IMR-90 (cell line): ENCODE measurements around the gene ITGA2. TPM values are rescaled to one million over a fixed set of nuclear protein-coding genes. Genes with fewer than 3 reads are reported as not detected.

Experiments
- ATAC-seq: fragments of 200-7000 bp; cut with Tn5 transposase; 2 replicates; pipeline ENCODE4 v1.9.1; 2020; ENCODE audit warnings: low read depth, mild to moderate bottlenecking, moderate library complexity
- BruUV-seq: library from RNA; stranded (reverse); fragments of 400-500 nt; replicated peaks from 2 replicates; lab custom pipeline; 2021; lab: Mats Ljungman, UMichigan
- CTCF ChIA-PET: fragments of 300-600 bp; formaldehyde crosslinking; extraction: SDS; loops from one replicate; lab custom pipeline; 2021; ENCODE audit warnings: antibody characterized with exemption; lab: Yijun Ruan, JAX
- POLR2A ChIA-PET: fragments of 300-600 bp; sonication (Branson Sonifier 250); formaldehyde crosslinking; loops from one replicate; lab custom pipeline; 2022; ENCODE audit warnings: antibody characterized with exemption; ENCODE audit not compliant: unreplicated experiment; lab: Charles Lee
- DNase-seq: peaks from one replicate; pipeline ENCODE4 v3.0.0; 2013
- H2AFZ ChIP-seq: replicated peaks from 2 replicates; pipeline ENCODE3; 2013; ENCODE audit warnings: low read length, mild to moderate bottlenecking; ENCODE audit not compliant: poor library complexity
- H2AK5ac ChIP-seq: 2 replicates; pipeline ENCODE4 v1.6.1; 2013; ENCODE audit warnings: low read depth, low read length, inconsistent platforms
- H2AK9ac ChIP-seq: replicated peaks from 2 replicates; pipeline ENCODE3; 2013; ENCODE audit warnings: mild to moderate bottlenecking, low read depth, low read length, moderate library complexity; ENCODE audit not compliant: poor library complexity
- H2BK120ac ChIP-seq: 2 replicates; pipeline ENCODE4 v1.6.1; 2013; ENCODE audit warnings: low read depth, low read length, inconsistent platforms
- H2BK15ac ChIP-seq: 3 replicates; pipeline ENCODE4 v1.6.1; 2013; ENCODE audit warnings: low read depth, low read length, inconsistent platforms
- H2BK20ac ChIP-seq: 2 replicates; pipeline ENCODE4 v1.6.1; 2013; ENCODE audit warnings: low read depth, mild to moderate bottlenecking, inconsistent platforms, low read length, moderate library complexity
- H2BK5ac ChIP-seq: 2 replicates; pipeline ENCODE4 v1.6.1; 2013; ENCODE audit warnings: mild to moderate bottlenecking, low read depth, low read length, inconsistent platforms; ENCODE audit not compliant: poor library complexity, severe bottlenecking
- H3K14ac ChIP-seq: replicated peaks from 2 replicates; pipeline ENCODE4 v1.6.1; 2013; ENCODE audit warnings: low read depth, low read length, inconsistent platforms
- H3K18ac ChIP-seq: 2 replicates; pipeline ENCODE4 v1.6.1; 2013; ENCODE audit warnings: low read depth, low read length, control low read depth
- H3K23ac ChIP-seq: 2 replicates; pipeline ENCODE4 v1.6.1; 2013; ENCODE audit warnings: low read depth, low read length, inconsistent platforms
- H3K27ac ChIP-seq: 2 replicates; pipeline ENCODE4 v1.5.1; 2013; ENCODE audit warnings: mild to moderate bottlenecking, control low read depth, low read length; ENCODE audit not compliant: insufficient read depth
- H3K27me3 ChIP-seq: 2 replicates; pipeline ENCODE4 v1.6.1; 2013; ENCODE audit warnings: low read length; ENCODE audit not compliant: control insufficient read depth, insufficient read depth
- H3K36me3 ChIP-seq: 2 replicates; pipeline ENCODE4 v1.6.1; 2013; ENCODE audit warnings: low read length, mixed read lengths; ENCODE audit not compliant: control insufficient read depth, insufficient read depth
- H3K4ac ChIP-seq: 2 replicates; pipeline ENCODE4 v1.6.1; 2013; ENCODE audit warnings: low read depth, low read length, inconsistent platforms
- H3K4me1 ChIP-seq: 2 replicates; pipeline ENCODE4 v1.6.1; 2013; ENCODE audit warnings: low read length, mixed read lengths; ENCODE audit not compliant: control insufficient read depth, insufficient read depth
- H3K4me2 ChIP-seq: 2 replicates; pipeline ENCODE4 v1.6.1; 2013; ENCODE audit warnings: low read depth, mild to moderate bottlenecking, control low read depth, low read length, moderate library complexity
- H3K4me3 ChIP-seq: 2 replicates; pipeline ENCODE4 v1.5.1; 2013; ENCODE audit warnings: low read depth, mild to moderate bottlenecking, control low read depth, low read length, moderate library complexity; ENCODE audit not compliant: insufficient read depth
- H3K56ac ChIP-seq: 2 replicates; pipeline ENCODE4 v1.6.1; 2013; ENCODE audit warnings: low read length, inconsistent platforms; ENCODE audit not compliant: insufficient read depth; ENCODE audit errors: extremely low read depth
- H3K79me1 ChIP-seq, 2 experiments: 2 replicates each; pipeline ENCODE4 v1.6.1; 2013; ENCODE audit warnings: low read length in 2 of 2, inconsistent platforms in 1 of 2, low read depth in 1 of 2
- H3K9ac ChIP-seq: 2 replicates; pipeline ENCODE4 v1.6.1; 2013; ENCODE audit warnings: low read depth, low read length, control low read depth
- H3K9me1 ChIP-seq: 2 replicates; pipeline ENCODE4 v1.6.1; 2013; ENCODE audit warnings: low read length, inconsistent platforms; ENCODE audit not compliant: insufficient read depth
- H3K9me3 ChIP-seq: 2 replicates; pipeline ENCODE4 v1.6.1; 2013; ENCODE audit warnings: low read length; ENCODE audit not compliant: control insufficient read depth, insufficient read depth
- H4K20me1 ChIP-seq: 2 replicates; pipeline ENCODE4 v1.6.1; 2013; ENCODE audit warnings: low read length, inconsistent platforms; ENCODE audit not compliant: insufficient read depth
- H4K5ac ChIP-seq: 2 replicates; pipeline ENCODE4 v1.6.1; 2013; ENCODE audit warnings: mild to moderate bottlenecking, low read depth, low read length, control low read depth
- H4K8ac ChIP-seq, 2 experiments: 2 replicates each; pipeline ENCODE4 v1.6.1; 2013; ENCODE audit warnings: low read depth in 2 of 2, low read length in 2 of 2, control low read depth in 1 of 2, inconsistent platforms in 1 of 2
- H4K91ac ChIP-seq: 2 replicates; pipeline ENCODE4 v1.6.1; 2013; ENCODE audit warnings: low read depth, low read length, inconsistent platforms; ENCODE audit not compliant: insufficient read depth
- CEBPB ChIP-seq: IDR thresholded peaks from 2 replicates; pipeline ENCODE4 v1.6.1; 2012; ENCODE audit warnings: low read depth, low read length, improper control_type of control experiment
- dilution Hi-C: fragments of 300-500 bp; cut with HindIII; formaldehyde crosslinking; loops from one replicate; pipeline ENCODE4 v1.14.3; 2018; ENCODE audit warnings: low sequenced_read_pairs; ENCODE audit not compliant: unreplicated experiment
- in situ Hi-C: fragments of 300-500 bp; cut with MboI; formaldehyde crosslinking; loops from 3 replicates; pipeline ENCODE4 v1.14.3; 2019; ENCODE audit warnings: low sequenced_read_pairs, inconsistent platforms, mixed read lengths
- intact Hi-C: fragments of 100-400 bp; cut with micrococcal nuclease; formaldehyde crosslinking; loops from 2 replicates; pipeline ENCODE4 v1.10.0; 2022
- polyA plus RNA-seq, 3 experiments: library from polyadenylated mRNA; depleted of rRNA; stranded (reverse); fragments of >200 nt; gene quantifications; 2 replicates each; pipeline ENCODE4 v1.2.3, GENCODE V29; 2012; ENCODE audit warnings: low replicate concordance in 1 of 3
- total RNA-seq: library from RNA; depleted of rRNA; stranded (reverse); fragments of >200 nt; gene quantifications from 2 replicates; pipeline ENCODE4 v1.2.3, GENCODE V29; 2012
- TF ChIP-seq, protein P1 (sequence below): fragments of 150-350 bp; IDR thresholded peaks from 2 replicates; pipeline ENCODE4 v1.6.1; 2016; ENCODE audit warnings: low read depth, mild to moderate bottlenecking, low read length, moderate library complexity, borderline replicate concordance

The ITGA2 gene
- total and polyA plus RNA-seq, 2 of the 4 experiments (the other 2 are of a cell fraction), result 23.3 to 93.4 TPM

- CTCF ChIA-PET, result no interaction called here
- no peak overlapping the region for H3K9ac ChIP-seq
- peak; percentile 48 for ATAC-seq
Measured at GRCh38 chr5:53045263-53045662, 56.1 kb downstream of the ITGA2 start.

More at GRCh38 chr5:53045263-53045662, 56.1 kb downstream of the ITGA2 start:
- H2AK9ac ChIP-seq, result no peak overlapping the region
- H3K4me2 ChIP-seq, result peak overlapping the region; percentile 59; the same call in 1 of the 2 replicates
- BruUV-seq, result no TSS peak
- no peak overlapping the region for H3K4me3 ChIP-seq
- POLR2A ChIA-PET, result no interaction called here
- dilution Hi-C loops, result no loop called here
- DNase-seq, result peak; percentile 33
- H3K4ac ChIP-seq, result no peak overlapping the region
- H2BK120ac ChIP-seq, result no peak overlapping the region
- H3K18ac ChIP-seq, result no peak overlapping the region
- no peak overlapping the region for H2BK15ac ChIP-seq
- H4K91ac ChIP-seq, result no peak overlapping the region
- H3K9me1 ChIP-seq, result no peaks in the 10 kb centered on the region
- peaks cover 3% of the 10 kb centered on the region; the same call in 1 of the 2 replicates for H3K4me1 ChIP-seq
- no peak overlapping the region for H4K5ac ChIP-seq
- H3K14ac ChIP-seq, result no peak overlapping the region
- no peaks in the 10 kb centered on the region for H4K20me1 ChIP-seq
- H2AK5ac ChIP-seq, result no peak overlapping the region
- H3K36me3 ChIP-seq, result peaks cover 13% of the 10 kb centered on the region
- intact Hi-C loops, result loop anchor here (5.0 kb wide), 1 partner anchor 47 kb away; no protein-coding TSS in a partner anchor
- H4K8ac ChIP-seq, result peak overlapping the region in 1 of 2 experiments; percentile 65; a peak in 1 of 4 replicates
- H3K56ac ChIP-seq, result no peak overlapping the region
- H3K79me1 ChIP-seq, result peaks cover 21 to 52% of the 10 kb centered on the region in 2 experiments
- TF ChIP-seq, protein P1, sequence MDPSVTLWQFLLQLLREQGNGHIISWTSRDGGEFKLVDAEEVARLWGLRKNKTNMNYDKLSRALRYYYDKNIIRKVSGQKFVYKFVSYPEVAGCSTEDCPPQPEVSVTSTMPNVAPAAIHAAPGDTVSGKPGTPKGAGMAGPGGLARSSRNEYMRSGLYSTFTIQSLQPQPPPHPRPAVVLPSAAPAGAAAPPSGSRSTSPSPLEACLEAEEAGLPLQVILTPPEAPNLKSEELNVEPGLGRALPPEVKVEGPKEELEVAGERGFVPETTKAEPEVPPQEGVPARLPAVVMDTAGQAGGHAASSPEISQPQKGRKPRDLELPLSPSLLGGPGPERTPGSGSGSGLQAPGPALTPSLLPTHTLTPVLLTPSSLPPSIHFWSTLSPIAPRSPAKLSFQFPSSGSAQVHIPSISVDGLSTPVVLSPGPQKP, result no peak
- peak; percentile 50; the same call in 1 of the 2 replicates for TF ChIP-seq CEBPB
- H3K23ac ChIP-seq, result no peak overlapping the region
- no peak overlapping the region for H2AFZ ChIP-seq
- H3K27me3 ChIP-seq, result no peaks in the 10 kb centered on the region
- in situ Hi-C loops, result no loop called here
- no peak overlapping the region for H2BK20ac ChIP-seq
- no peaks in the 10 kb centered on the region for H3K9me3 ChIP-seq
- H2BK5ac ChIP-seq, result peak overlapping the region; percentile 71
- no peak overlapping the region for H3K27ac ChIP-seq
